Suprapubic skin (tissue), 4 donors: ENCODE data around the gene COG7. TPM values are rescaled to one million over a fixed set of nuclear protein-coding genes. Genes with fewer than 3 reads are reported as not detected.

Experiments used
- DNase-seq, 2 donors: peaks; one replicate each; pipeline ENCODE4 v3.0.0-alpha.2; 2019; ENCODE audit warnings: low spot score in 2 of 2
- H3K27ac ChIP-seq: fragments of 200-600 bp; sonication (generic); one replicate; pipeline ENCODE4 v1.5.1; 2019
- H3K27me3 ChIP-seq: fragments of 200-600 bp; sonication (generic); one replicate; pipeline ENCODE4 v1.5.1; 2019
- H3K36me3 ChIP-seq: fragments of 200-600 bp; sonication (generic); one replicate; pipeline ENCODE4 v1.5.1; 2019
- H3K4me1 ChIP-seq: fragments of 200-600 bp; sonication (generic); one replicate; pipeline ENCODE4 v1.5.1; 2019
- H3K4me3 ChIP-seq: fragments of 200-600 bp; sonication (generic); one replicate; pipeline ENCODE4 v1.5.1; 2019; ENCODE audit warnings: mild to moderate bottlenecking
- H3K9me3 ChIP-seq: fragments of 200-600 bp; sonication (generic); one replicate; pipeline ENCODE4 v1.5.1; 2019
- EP300 ChIP-seq: sonication (generic); formaldehyde crosslinking; IDR thresholded peaks from one replicate; pipeline ENCODE4 v1.6.1; 2017; ENCODE audit warnings: antibody characterized with exemption
- POLR2A ChIP-seq, 2 donors: fragments of 450-650 bp; IDR thresholded peaks; one replicate each; pipeline ENCODE4 v1.6.1; 2017; ENCODE audit warnings: antibody characterized with exemption in 2 of 2, mild to moderate bottlenecking in 2 of 2, moderate library complexity in 2 of 2
- POLR2AphosphoS5 ChIP-seq, 3 donors: sonication (generic); formaldehyde crosslinking; IDR thresholded peaks; one replicate each; pipeline ENCODE4 v1.6.1; 2017; ENCODE audit warnings: antibody characterized with exemption in 3 of 3
- WGBS: methylation state at CpG from one replicate; pipeline ENCODE4 v1.1.5; 2018; 5-methylcytosine and 5-hydroxymethylcytosine counted together
- total RNA-seq, 4 donors: library from RNA; depleted of rRNA; stranded (reverse); fragments of >200 nt; gene quantifications; one replicate each; pipeline ENCODE4 v1.1.0, GENCODE V29; 2016
- TF ChIP-seq, protein P1 (sequence below), 2 donors: fragments of 200-600 bp in 1 of 2; fragments of 450-650 bp in 1 of 2; sonication (generic) in 1 of 2; IDR thresholded peaks; one replicate each; pipeline ENCODE4 v1.5.1; 2016 to 2019; ENCODE audit warnings: antibody characterized with exemption in 2 of 2, mild to moderate bottlenecking in 1 of 2, moderate library complexity in 1 of 2

The COG7 gene
- total RNA-seq, 4 donors from 2014 or later, result 16.3 to 73.7 (median 24.6) TPM

DNA sequence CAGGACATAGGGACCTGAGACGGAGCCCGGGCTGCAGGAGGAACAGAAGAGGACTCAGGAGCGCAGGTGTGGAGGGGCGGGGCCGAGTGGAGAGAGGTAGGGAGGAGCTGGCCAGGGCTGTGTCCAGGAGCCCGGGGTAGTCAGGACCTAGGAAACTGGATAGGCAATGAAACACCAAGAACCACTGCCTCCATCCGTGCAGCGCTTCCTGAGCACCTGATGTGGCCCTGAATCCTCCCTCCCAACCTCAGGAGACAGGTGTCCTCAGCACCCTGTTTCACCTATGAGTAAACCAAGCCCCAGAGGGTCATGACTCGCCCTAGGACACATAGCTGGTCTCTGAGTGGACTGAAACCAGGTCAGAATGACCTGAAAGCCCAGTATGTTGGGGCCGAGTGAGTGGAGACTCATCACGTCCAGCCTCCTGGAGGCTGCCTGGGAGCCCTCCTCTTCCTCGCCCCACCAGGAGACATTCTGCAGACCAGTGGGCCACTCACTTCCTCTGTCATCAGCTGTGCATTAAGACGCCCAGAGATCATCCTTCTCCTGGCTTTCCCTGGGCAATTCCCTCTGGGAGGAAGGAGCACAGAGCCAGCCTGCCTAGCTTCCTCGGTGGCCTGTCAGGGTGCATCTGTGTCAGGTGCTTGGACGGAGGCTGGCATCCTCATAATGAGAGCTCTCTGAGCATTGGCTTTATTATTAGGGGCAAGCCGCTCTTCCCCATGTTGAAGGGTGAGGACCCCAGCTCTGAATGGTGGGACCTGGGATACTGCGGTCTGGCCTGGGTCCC is 78.1 kb downstream of the COG7 start:
- Histone ChIP-seq H3K4me3 (no peak overlapping the region), H3K27me3 (no peaks in the 10 kb centered on the region), H3K36me3 (no peaks in the 10 kb centered on the region), H3K27ac (no peak overlapping the region), H3K9me3 (no peaks in the 10 kb centered on the region), H3K4me1 (no peaks in the 10 kb centered on the region)
- DNase-seq, result no peak
- 65% methylated on average over 11 of the region's 17 CpGs for WGBS
- TF ChIP-seq, protein P1, sequence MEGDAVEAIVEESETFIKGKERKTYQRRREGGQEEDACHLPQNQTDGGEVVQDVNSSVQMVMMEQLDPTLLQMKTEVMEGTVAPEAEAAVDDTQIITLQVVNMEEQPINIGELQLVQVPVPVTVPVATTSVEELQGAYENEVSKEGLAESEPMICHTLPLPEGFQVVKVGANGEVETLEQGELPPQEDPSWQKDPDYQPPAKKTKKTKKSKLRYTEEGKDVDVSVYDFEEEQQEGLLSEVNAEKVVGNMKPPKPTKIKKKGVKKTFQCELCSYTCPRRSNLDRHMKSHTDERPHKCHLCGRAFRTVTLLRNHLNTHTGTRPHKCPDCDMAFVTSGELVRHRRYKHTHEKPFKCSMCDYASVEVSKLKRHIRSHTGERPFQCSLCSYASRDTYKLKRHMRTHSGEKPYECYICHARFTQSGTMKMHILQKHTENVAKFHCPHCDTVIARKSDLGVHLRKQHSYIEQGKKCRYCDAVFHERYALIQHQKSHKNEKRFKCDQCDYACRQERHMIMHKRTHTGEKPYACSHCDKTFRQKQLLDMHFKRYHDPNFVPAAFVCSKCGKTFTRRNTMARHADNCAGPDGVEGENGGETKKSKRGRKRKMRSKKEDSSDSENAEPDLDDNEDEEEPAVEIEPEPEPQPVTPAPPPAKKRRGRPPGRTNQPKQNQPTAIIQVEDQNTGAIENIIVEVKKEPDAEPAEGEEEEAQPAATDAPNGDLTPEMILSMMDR (IDR thresholded peaks at IDR 0.05), result no peak
- TF ChIP-seq POLR2AphosphoS5 (IDR thresholded peaks at IDR 0.05) (no peak), EP300 (no peak), POLR2A (IDR thresholded peaks at IDR 0.05) (no peak)

DNA sequence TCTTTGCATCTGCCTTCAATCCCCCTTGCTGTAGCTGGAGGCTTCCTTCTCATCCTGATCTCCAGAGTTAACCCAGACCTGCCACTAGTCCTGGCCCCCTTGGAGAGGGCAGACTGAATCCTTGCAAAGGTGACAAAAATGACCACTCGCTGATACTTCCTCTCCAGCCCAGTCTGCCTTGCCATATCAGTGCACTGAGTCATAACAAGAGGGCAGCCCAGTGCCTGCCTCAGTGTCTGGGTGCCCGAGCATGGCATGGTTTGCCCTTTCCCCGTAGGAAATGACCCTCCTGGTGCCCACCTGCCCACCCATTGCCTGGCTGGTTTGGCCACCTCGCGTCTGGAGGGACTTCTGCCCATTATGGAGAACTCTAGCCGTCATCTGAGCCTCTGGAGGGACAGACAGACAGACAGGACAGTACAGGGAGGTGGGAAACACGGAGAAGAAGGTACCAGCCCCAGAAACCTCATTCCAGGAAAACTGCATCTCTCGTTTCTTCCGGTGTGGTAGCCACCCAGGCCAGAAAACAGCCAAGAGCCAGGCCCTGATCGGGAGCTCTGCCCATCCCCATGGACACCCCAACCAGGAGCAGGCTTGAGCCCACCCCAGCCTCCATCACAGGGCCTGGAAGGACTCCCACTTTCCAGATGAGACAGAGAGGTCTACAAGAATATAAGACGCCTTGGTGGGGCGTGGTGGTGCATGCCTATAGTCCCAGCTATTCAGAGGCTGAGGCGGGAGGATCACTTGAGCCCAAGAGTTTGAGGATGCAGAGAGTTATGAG is 79.4 kb downstream of the COG7 start:
- Histone ChIP-seq H3K36me3 (no peaks in the 10 kb centered on the region), H3K9me3 (no peaks in the 10 kb centered on the region), H3K27me3 (no peaks in the 10 kb centered on the region), H3K4me1 (no peaks in the 10 kb centered on the region), H3K27ac (no peak overlapping the region), H3K4me3 (no peak overlapping the region)
- 87% methylated on average over 13 of the region's 13 CpGs for WGBS
- DNase-seq, result no peak
- TF ChIP-seq, protein P1 (IDR thresholded peaks at IDR 0.05), result no peak
- no peak for TF ChIP-seq EP300
- TF ChIP-seq POLR2A (IDR thresholded peaks at IDR 0.05), result no peak
- no peak for TF ChIP-seq POLR2AphosphoS5 (IDR thresholded peaks at IDR 0.05)

DNA sequence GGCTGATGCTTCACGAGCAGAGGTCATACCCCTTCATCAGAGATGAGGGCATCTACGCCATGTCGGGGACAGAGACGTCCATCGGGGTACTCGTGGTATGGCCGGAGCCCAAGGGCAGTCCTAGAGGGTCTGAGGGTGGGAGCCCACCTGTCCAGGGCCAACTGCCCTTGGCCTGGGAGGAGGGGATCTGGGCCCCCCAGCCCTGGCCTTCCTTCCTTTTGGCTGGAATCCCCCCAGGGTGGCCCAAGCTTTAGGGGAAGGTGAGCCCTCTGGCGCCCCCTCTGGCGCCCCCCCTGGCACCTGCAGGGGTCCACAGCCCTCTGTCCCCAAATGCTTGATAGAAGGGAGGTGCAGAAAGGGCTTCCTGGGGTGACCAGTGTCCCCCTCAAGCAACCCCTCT is 81.6 kb downstream of the COG7 start:
- WGBS, result 100% methylated on average over 1 of the region's 9 CpGs
- H3K4me3 ChIP-seq, result no peak overlapping the region
- no peaks in the 10 kb centered on the region for H3K36me3 ChIP-seq
- TF ChIP-seq POLR2AphosphoS5 (IDR thresholded peaks at IDR 0.05) (no peak), POLR2A (IDR thresholded peaks at IDR 0.05) (no peak), EP300 (no peak)
- TF ChIP-seq, protein P1 (IDR thresholded peaks at IDR 0.05), result no peak
- no peaks in the 10 kb centered on the region for H3K27me3 ChIP-seq
- H3K4me1 ChIP-seq, result no peaks in the 10 kb centered on the region
- DNase-seq, result no peak
- no peaks in the 10 kb centered on the region for H3K9me3 ChIP-seq
- H3K27ac ChIP-seq, result no peak overlapping the region

DNA sequence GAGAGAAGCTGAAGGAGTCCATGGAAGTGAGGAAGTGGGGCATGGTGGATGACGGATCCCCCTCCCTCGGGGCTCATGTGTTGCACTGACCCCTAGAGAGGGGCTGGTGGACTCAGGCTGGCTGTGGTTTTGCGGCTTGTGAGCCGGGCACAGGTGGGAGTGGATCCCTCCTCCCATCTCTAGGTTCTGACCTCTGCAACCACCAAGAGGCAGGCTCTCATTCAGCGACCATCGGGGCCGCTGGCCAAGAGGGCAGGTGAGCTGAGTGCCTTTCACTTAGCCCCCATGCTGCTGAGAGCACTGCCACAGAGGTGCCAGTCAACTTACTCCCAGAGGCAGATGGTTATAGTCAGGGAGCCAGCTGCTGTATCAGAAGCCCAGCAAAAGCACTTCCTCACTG is 83.6 kb downstream of the COG7 start:
- H3K27ac ChIP-seq, result no peak overlapping the region
- 53% methylated on average over 3 of the region's 7 CpGs for WGBS
- DNase-seq, result no peak
- no peaks in the 10 kb centered on the region for H3K27me3 ChIP-seq
- no peak for TF ChIP-seq POLR2A (IDR thresholded peaks at IDR 0.05)
- no peak for TF ChIP-seq POLR2AphosphoS5 (IDR thresholded peaks at IDR 0.05)
- no peak for TF ChIP-seq EP300
- TF ChIP-seq, protein P1 (IDR thresholded peaks at IDR 0.05), result no peak
- no peaks in the 10 kb centered on the region for H3K36me3 ChIP-seq
- H3K4me3 ChIP-seq, result no peak overlapping the region
- H3K9me3 ChIP-seq, result no peaks in the 10 kb centered on the region
- H3K4me1 ChIP-seq, result no peaks in the 10 kb centered on the region

DNA sequence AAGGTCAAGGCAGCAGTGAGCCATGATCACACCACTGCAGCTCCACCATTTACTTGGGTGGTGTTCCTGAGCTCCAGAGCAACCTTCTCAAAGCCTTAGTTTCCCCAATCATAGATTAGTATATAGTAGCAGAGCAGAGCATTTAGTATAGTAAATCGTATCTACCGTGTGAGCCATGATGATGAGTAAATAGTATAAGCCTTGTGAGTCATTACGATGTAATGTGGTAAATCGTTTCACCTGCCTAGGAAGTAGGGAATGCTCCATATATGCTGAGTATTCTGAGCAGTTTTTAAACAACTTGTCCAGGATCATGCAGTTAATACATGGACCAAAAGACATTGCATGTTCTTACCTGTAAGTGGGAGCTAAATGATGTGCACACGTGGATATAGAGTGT is 84.5 kb downstream of the COG7 start:
- Histone ChIP-seq H3K9me3 (no peaks in the 10 kb centered on the region), H3K4me1 (no peaks in the 10 kb centered on the region), H3K36me3 (no peaks in the 10 kb centered on the region), H3K4me3 (no peak overlapping the region), H3K27me3 (no peaks in the 10 kb centered on the region), H3K27ac (no peak overlapping the region)
- TF ChIP-seq POLR2AphosphoS5 (IDR thresholded peaks at IDR 0.05), result no peak
- TF ChIP-seq POLR2A (IDR thresholded peaks at IDR 0.05), result no peak
- TF ChIP-seq, protein P1 (IDR thresholded peaks at IDR 0.05), result no peak
- no peak for TF ChIP-seq EP300
- DNase-seq, result no peak
- WGBS, result 60% methylated on average over 5 of the region's 5 CpGs
